Astrocyte (in vitro differentiated cells and primary cell): ENCODE measurements around the gene ABHD5.

Source experiments
- CTCF ChIP-seq: IDR thresholded peaks from 2 replicates; pipeline ENCODE4 v1.5.1; 2011; ENCODE audit warnings: low read depth, mild to moderate bottlenecking, inconsistent platforms, low read length, moderate library complexity; ENCODE audit not compliant: insufficient read depth
- EZH2 ChIP-seq: IDR thresholded peaks from 2 replicates; pipeline ENCODE4 v1.6.1; 2012; ENCODE audit warnings: mild to moderate bottlenecking, low read length, inconsistent platforms; ENCODE audit not compliant: insufficient read depth

GRCh38 chr3:43659250-43659880, 31.4 kb upstream of the ABHD5 start:
- TF ChIP-seq CTCF (no peak), EZH2 (no peak)
